ENCODE data around the gene SETD2.
A peak's percentile ranks its signal among the peaks of the same experiment; 100 is the strongest.
"Not testable (repeated sequence)": the region's sequence is repeated elsewhere in the genome, so short reads cannot be mapped to it uniquely, and the experiment has no call there.

The SETD2 gene, protein sequence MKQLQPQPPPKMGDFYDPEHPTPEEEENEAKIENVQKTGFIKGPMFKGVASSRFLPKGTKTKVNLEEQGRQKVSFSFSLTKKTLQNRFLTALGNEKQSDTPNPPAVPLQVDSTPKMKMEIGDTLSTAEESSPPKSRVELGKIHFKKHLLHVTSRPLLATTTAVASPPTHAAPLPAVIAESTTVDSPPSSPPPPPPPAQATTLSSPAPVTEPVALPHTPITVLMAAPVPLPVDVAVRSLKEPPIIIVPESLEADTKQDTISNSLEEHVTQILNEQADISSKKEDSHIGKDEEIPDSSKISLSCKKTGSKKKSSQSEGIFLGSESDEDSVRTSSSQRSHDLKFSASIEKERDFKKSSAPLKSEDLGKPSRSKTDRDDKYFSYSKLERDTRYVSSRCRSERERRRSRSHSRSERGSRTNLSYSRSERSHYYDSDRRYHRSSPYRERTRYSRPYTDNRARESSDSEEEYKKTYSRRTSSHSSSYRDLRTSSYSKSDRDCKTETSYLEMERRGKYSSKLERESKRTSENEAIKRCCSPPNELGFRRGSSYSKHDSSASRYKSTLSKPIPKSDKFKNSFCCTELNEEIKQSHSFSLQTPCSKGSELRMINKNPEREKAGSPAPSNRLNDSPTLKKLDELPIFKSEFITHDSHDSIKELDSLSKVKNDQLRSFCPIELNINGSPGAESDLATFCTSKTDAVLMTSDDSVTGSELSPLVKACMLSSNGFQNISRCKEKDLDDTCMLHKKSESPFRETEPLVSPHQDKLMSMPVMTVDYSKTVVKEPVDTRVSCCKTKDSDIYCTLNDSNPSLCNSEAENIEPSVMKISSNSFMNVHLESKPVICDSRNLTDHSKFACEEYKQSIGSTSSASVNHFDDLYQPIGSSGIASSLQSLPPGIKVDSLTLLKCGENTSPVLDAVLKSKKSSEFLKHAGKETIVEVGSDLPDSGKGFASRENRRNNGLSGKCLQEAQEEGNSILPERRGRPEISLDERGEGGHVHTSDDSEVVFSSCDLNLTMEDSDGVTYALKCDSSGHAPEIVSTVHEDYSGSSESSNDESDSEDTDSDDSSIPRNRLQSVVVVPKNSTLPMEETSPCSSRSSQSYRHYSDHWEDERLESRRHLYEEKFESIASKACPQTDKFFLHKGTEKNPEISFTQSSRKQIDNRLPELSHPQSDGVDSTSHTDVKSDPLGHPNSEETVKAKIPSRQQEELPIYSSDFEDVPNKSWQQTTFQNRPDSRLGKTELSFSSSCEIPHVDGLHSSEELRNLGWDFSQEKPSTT (N-terminal part only)

DNA sequence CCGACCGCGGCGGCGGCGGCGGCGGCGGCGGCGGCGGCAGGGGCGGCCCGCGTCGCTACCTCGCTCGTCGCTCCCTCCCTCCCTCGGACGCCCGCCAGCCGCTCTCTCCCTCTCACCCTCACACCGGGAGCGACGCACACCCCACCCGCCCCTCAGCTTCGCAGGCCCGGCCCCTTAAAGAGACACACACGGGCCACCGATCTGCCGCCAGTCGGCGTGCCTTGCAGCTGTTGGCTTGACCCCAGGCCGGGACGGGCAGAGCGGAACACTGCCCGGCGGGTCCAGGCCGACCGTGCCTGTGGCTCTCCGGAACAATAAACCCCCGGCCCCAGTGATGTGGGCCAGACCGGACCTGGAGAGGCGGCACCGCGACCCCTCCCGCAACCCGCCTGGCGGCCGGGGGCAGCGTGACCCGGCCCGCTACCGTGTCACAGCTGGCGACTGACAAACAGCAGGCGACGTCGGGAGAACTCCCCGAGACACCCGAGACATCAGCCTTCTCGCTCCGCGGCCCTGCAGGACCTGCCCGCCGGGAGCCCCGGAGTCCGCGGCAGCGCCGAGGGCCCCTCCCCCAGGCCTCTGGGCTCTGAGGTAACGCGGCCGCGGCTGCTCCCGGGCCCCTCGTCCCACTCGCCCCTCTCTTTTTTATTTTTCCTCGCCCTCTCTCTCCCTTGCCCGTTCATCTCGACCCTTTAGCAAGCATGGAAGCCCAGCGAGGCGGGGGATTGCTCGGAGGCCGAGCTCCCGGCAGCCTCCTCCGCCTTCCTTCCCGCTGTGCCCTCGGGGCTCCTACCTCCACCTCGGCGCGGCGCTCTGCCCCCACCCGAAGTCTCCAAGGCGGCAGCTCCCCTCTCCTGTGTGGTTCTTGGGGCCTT lies at the start of gene SETD2:
Gene SETD2 (minus strand): TSS at position 107 of the 875 bp plus-strand sequence. CDS start 189 bp downstream, outside the sequence.
- peak; percentile 6 for DNase-seq

DNA sequence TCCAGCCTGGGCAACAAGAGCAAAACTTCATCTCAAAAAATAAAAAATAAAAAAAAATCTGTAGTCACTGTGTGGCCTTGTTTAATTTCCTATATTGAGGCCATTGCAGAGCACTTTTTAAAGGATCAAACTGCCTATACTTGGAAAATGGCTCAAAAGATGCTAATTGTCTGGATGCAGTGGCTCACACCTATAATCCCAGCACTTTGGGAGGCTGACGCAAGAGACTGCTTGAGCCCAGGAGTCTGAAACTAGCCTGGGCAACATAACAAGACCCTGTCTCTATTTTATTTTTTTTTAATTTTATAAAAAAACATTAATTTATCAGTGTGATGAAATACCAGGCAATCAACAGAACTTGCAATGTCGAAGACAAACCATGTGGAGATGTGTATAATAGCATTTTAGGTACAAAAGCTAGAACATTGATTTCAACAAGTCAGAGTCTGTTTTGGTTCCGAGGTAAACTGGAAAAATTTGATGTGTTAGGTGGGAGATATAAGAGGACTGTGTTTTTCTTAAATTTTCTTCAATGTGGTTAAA lies 47.0 kb upstream of the SETD2 start:
- DNase-seq = no peak

DNA sequence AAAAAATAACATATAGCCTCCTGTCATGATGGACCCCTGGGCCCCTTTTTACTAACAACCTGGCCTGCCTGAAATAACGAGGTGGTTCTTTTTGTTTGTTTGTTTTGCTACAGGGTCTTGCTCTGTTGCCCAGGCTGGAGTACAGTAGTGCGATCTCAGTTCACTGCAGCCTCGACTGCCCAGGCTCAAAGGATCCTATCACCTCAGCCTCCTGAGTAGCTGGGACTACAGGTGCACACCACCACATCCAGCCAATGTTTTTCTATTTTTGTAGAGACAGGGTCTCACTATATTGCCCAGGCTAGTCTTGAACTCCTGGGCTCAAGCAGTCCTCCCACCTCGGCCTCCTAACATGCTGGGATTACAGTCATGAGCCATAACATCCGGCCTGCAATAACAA lies 42.1 kb upstream of the SETD2 start:
- DNase-seq = not testable (repeated sequence)

DNA sequence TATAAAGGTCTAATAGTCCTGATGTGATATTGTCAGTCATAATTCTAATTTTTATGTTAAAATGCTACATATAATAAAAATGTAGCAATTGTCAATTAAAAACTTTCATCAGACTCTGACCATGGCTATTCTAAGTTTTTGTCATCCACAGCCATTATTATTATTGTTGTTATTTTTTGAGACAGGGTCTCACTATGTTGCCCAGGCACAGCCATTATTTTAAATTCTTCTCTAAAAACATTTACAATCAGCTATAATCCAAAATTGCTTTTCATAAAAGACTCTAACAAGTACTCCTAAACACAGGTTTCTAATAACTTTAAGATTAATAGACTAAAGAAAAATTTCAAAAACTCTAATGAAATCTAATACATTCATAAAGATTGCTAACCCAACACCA lies 41.0 kb upstream of the SETD2 start:
- no peak for DNase-seq

DNA sequence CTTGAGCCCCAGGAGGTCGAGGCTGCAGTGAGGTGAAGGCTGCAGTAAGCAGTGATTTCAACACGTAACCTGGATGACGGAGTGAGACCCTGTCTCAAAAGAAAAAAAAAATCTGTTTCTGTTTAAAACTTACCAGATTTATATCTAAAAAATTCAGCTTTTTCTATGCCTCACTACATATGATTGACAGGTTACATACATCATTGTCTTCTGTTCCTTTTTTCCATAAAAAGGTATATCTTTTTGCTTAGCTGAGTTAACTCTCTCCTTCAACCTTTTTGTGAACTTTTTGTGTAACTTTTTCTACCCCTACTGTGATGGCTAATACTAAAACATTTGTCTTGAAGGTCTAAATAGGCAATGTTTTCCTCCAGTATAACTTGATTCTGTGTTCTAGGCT lies 38.6 kb upstream of the SETD2 start:
- no peak for DNase-seq

DNA sequence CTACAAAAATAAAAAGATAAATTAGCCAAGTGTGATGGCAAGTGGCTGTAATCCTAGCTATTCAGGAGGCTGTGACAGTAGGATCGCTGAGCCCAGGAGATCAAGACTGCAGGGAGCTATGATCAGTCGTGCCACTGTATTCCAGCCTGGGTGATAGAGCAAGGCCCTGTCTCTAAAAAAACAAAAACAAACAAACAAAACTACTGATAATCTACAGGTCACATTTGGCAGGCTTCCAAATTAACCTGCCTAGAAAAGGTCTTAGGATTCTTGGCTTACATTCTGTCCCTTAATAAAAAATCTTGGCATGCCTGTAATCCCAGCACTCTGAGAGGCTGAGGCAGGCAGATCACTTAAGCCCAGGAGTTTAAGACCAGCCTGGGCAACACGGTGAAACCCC lies 33.4 kb upstream of the SETD2 start:
- no peak for DNase-seq

DNA sequence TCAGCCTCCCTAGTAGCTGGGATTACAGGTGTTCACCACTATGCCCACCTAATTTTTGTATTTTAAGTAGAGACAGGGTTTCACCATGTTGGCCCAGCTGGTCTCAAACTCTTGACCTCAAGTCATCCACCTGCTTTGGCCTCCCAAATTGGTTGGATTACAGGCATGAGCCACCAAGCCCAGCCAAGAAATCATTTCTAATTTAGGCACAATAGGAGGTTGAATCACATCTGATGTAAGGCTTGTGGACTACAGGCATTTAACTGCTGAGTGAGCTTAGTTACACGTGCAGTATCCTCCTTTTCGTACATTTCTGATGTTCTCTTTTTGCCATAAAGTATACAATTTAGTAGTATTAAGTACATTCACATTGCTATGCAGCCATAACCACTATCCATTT lies 31.1 kb upstream of the SETD2 start:
- no peak for DNase-seq

DNA sequence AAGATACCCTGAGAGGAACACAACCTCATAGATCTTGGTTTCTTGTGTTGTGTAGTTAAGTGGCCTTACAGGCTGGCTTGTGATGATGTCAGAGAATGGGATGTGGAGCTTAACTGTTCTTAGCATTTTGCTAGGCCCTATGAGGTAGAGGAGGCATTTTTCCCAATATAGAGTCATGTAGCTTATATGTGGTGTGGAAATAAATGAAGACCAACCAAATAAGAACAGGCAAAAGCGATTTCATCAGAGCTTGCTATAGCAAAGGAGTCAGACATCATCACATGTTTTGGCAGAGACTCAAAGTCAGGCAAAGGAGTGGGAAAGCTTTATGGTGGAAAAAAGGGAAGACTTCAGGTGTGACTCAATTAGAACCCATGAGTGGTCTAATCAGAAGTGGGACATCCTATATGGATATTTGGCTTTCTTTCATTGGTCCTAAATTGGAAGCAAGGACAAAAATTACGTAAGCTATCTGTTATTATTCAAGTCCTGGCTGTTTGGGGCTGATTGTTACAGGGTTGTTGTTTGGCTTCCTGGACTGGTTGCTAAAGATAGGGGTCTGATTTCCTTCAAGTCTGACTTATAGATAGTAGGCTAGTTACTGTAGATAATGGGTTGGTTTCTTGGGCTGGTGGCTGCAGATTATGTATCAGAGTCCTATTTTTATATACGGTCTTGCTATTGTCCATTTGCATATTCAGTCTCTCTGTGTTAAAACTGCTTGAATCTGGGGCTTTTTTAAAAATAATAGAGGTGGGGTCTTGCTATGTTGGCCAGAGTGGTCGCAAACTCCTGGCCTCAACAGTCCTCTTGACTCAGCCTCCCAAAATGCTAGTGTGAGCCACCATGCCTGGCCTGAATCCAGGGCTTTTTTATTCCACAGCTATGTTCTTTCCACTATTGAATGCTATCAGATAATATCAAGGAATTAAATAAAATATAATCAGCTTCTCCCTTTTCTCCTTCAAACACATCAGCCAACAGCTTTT lies 30.3 kb upstream of the SETD2 start:
- no peak for DNase-seq

DNA sequence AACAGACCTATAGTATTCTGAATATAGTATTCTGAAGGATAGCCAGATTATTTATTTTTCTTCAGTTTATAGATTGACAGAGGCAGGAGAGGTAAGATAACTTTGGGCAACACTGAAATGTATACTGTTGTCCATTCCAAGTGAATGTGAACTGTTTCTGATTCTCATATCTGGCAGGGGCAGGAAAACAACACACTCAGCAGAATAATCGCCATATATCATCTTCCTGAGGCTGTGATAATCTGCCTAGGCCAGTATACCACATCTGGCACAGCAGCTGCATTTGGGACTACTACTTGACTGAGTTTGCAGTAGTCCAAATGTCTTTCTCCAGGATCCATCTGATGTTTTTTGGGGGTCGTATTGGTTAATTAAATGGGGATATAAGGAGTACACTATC lies 22.4 kb upstream of the SETD2 start:
- no peak for DNase-seq

DNA sequence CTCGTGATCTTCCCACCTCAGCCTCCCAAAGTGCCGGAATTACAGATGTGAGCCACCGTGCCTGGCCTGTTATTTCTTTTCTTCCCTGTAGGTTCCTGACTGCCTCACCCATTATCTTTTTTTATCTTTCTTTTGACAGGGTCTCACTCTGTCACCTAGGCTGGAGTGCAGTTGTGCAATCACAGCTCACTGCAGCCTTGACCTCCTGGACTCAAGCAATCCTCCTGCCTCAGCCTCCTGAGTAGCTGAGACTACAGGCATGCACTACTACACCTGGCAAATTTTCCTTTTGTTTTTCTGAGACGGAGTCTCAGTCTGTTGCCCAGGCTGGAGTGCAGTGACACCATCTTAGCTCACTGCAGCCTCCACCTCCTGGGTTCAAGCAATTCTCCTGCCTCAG lies 17.8 kb upstream of the SETD2 start:
- DNase-seq = not testable (repeated sequence)

DNA sequence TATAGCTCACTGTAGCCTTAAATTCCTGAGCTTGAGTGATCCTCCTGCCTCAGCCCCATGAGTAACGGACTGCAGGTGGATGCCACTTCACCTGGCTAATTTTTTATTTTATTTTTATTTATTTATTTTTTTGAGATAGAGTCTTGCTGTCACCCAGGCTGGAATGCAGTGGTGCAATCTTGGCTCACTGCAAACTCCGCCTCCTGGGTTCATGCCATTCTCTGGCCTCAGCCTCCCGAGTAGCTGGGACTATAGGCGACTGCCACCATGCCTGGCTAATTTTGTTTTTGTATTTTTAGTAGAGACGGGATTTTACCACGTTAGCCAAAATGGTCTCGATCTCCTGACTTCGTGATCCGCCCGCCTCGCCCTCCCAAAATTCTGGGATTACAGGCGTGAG lies 16.1 kb upstream of the SETD2 start:
- not testable (repeated sequence) for DNase-seq

DNA sequence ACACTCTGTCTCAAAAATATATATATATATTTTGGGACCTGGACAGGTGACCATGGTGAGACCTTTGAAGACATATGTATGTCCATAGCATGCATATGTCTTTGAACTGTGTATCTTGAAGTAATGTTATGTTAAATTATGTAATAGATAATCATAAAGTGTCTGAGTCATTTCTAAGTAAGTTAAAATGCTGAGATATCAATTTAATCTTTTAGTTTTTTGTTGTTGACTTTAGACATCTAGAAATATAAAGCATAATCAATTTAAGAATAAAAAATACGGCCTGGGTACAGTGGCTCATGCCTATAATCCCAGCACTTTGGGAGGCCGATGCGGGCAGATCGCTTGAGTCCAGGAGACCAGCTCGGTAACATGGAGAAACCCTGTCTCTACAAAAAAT lies 12.7 kb upstream of the SETD2 start:
- no peak for DNase-seq

DNA sequence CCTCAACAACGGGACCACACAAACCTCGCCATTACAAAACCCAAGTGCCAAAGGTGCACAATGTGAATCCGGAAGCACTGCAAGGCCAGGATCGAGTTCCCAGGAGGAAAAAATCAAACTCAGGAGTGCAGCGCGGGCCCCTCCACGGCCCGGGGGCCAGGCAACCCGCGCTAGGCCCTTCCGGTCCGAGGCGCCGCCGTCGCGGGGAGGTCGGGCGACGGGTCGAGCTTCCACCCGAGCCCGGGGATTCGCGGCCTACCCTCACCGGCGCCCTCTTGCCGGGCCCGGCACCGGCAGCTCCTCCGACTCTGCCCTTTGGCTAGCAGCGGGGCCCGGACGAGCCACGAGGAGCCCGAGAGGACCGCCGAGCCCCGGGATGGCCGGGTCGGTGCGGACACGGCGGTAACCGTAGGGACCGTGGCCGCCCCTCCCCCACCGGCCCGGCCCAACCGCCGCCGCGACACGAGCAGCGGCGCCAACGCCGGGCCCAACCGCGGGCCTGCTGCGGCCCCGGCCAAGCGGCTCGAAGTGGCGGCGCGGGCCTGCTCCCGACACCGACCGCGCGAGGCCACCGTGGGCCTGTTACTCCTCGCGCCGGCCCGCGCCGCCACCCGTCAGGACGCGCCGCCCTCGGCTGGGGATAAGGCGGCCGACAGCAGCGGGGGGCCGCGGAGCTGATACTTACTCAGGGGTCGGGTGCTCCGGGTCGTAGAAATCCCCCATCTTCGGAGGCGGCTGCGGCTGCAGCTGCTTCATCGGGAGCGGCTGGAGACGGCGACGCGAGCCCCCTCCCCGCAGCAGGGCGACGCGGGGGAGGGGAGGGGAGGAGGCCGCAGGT lies 525 bp downstream of the SETD2 start:
- DNase-seq = no peak

DNA sequence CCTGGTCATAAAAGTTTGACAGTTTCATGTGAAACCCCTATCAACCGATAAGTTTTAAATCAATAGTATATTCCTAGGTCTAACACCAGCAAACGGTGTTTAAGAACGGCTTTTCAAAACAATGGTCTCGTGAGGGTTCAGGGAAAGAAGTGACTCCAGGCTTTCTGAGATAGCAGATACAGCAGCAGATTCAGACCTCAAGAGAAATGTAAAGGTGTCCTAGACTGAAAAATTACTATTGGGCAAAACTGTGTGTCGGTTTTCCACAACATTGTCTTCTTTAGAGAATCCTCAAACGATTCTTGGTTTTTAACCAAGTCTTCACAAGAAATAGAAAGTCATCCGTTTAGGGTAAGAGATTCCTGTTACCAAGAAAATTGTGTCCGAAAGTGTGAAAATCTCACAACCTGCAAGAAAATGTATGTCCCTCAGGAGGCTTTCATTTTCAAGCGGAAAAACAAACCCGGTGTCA lies 1.2 kb downstream of the SETD2 start:
- no peak for DNase-seq

DNA sequence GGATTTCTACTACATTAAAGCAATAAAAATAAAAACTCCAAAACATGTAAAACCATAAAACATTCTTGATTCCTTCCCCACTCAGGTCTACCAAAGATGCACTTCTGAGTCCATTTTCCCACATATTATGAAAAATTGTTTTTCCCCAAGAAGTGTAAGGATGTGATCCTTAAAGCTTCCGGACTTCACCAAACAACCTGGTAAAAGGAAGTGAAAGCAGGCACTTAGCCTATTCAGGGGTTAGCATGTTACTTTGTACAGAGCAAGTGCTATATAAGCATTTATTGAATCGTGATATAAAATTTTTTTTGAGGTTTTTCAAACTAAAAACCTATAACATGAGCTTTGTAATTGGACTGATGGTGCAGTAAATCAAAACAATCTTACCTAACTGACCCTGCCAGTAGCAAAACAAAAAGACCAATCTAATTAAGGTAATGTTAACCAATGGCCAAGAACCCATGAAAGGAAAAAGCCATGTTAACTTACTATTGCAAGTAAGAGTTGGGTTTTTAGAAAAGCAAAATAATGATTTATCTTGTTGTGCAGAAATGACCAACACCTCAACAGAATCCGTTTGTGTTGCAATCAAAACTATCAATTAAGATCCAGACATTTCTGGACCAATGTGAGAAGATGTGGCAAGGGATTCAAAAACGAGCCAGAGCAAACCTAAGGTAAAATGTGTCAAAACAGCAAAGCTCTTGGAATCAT lies 1.8 kb downstream of the SETD2 start:
- no peak for DNase-seq

DNA sequence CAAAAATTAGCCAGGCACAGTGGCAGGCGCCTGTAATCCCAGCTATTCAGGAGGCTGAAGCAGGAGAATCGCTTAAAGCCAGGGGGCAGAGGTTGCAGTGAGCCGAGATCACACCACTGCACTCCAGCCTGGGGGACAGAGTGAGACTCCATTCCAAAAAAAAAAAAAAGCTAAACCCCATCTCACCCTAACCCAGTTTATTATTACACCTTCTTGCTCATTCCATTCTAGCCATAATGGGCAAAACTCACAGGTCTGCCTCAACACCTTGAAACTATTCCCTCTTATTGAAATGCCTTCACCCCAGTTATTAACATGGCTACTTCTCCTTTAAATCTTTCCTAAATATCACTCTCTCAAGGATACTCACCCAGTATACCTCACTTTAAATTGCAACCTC lies 4.1 kb downstream of the SETD2 start:
- no peak for DNase-seq

DNA sequence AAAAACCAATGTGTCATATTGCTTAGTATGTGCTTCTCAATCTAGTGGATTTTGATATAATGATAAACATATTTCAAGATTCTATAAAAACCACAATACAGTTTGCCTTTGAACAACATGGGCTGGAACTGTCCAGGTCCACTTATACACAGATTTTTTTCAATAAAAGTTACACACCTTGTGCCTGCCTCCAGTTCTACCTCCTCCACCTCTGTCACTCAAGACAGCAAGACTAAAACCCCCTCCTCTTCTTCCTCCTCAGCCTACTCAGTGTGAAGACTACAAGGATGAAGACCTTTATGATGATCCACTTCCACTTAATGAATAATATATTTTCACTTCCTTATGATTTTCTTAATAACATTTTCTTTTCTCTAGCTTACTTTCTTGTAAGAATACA lies 5.7 kb downstream of the SETD2 start:
- DNase-seq = no peak

DNA sequence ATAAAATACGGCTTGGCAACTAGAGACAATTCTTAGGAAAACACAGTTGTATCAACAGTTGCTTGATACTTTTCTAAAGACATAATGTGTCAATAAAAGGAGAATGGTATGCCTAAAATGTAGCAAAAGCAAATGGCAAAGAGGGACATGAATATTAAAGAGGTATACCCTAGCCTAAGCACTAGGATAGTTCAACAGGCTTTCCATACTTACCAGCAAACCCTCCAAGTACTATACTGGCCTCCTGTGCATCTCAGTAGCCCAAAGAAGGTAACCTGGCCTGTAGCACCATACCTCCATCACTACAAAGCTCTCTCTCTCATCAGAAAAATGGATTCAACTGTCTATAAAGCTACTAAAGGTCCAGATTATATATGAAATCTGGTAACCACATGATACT lies 7.5 kb downstream of the SETD2 start:
- no peak for DNase-seq

DNA sequence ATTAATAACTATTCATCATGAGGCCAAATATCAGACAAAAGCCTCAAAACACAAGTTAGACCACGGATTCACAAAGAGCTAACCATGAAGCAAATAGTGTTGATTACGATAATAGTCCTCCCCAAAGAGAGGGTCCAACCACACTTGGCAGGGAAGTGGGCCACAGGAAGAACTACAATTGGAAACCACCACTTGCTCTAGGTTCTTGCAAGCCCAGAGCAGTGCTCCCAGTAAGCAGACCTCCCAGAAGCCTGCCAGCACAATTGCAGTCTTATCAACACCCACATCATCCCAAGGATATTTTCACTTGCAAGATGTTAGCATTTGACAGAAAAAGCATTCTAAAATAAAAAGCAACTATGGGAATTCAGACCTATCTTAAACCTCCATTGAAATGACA lies 11.3 kb downstream of the SETD2 start:
- DNase-seq = no peak

Measured in NCI-H1436 treated with DMSO at 0.1 percent for 48 hours (cell line).